Uterine smooth muscle cell (primary cell): ENCODE data around the gene UBE2E3. TPM values are rescaled to one million over a fixed set of nuclear protein-coding genes. Genes with fewer than 3 reads are reported as not detected.

Source experiments
- total RNA-seq: library from RNA; depleted of rRNA; stranded (reverse); fragments of >200 nt; gene quantifications from 2 replicates; pipeline ENCODE4 v1.2.3, GENCODE V29; 2014

The UBE2E3 gene
- 29.9 and 79.2 TPM in 2 replicates for total RNA-seq

DNA sequence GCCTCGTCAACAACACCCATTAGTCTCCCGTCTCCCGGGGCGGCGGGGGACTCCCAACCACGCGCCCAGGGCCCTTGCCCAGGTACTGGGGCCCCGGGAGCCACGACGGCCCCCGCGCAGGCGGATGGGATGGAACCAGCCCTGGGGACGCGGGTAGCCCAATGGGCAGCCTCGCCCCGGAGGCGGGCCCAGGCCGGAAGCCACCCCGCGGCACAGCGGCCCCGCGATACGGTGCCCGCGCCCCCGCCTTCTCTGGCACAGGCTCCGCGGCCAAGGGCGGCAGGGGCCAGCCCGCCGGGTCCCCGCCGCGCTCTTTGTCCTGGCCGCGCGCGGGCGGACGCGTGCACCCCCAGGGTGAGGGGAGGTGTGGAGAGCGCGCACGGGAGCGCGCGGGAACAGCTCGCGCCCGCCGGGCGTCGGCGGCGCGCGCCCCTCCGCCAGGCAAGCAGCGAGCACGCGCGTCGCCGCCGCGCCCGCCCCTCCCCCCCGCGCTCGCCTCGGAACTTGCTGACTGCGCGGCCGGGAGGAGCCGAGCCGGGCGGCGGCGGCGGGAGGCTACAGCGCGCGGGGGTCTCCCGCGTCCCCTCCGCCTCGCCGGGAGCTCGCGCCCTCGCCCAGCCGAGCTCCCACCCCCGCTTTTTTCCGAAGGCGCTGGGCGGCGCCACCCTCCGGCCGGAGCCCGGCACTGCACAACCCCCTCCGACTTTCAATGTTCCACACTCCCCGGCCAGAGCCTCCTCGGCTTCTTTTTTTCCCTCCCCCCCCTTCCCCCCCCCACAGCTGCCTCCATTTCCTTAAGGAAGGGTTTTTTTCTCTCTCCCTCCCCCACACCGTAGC, at the start of gene UBE2E3:
UBE2E3 (plus strand) TSS at position 500 of the 837 bp plus-strand sequence. CDS start 1,438 bp downstream, outside the sequence.

